OCI-LY3 (cell line): ENCODE data around the gene WWOX.

ENCODE experiments used
- H2AFZ ChIP-seq: fragments of 200-600, 300-600 bp; shearing (Covaris generic); 2 replicates; pipeline ENCODE4 v1.6.0; 2014; ENCODE audit warnings: antibody characterized with exemption, low read depth, low read length
- H3K27ac ChIP-seq: fragments of 200-600, 300-600 bp; sonication (generic); 2 replicates; pipeline ENCODE4 v1.5.1; 2014; ENCODE audit warnings: mild to moderate bottlenecking, low read length, moderate library complexity, mixed read lengths
- H3K27me3 ChIP-seq: fragments of 200-600, 300-600 bp; sonication (generic); 2 replicates; pipeline ENCODE4 v1.6.1; 2014; ENCODE audit warnings: low read depth, low read length, mixed read lengths
- H3K36me3 ChIP-seq: fragments of 200-600, 300-600 bp; sonication (generic); replicated peaks from 2 replicates; pipeline ENCODE3; 2014; ENCODE audit warnings: low read depth, low read length, mixed read lengths
- H3K4me1 ChIP-seq: fragments of 300-600, 200-600 bp; sonication (generic); 2 replicates; pipeline ENCODE4 v1.6.1; 2014; ENCODE audit warnings: low read length, mixed read lengths
- H3K4me2 ChIP-seq: fragments of 200-600, 300-600 bp; sonication (generic); 2 replicates; pipeline ENCODE4 v1.6.1; 2014; ENCODE audit warnings: low read length, mixed read lengths
- H3K4me3 ChIP-seq: fragments of 300-600, 200-600 bp; sonication (generic); 2 replicates; pipeline ENCODE4 v1.5.1; 2014; ENCODE audit warnings: antibody characterized with exemption, mild to moderate bottlenecking, low read length, moderate library complexity
- H3K79me2 ChIP-seq: fragments of 300-600, 200-600 bp; shearing (Covaris generic); 2 replicates; pipeline ENCODE4 v1.6.1; 2014; ENCODE audit warnings: mild to moderate bottlenecking, low read length, mixed read lengths
- H3K9ac ChIP-seq: fragments of 300-600, 200-600 bp; shearing (Covaris generic); 2 replicates; pipeline ENCODE4 v1.6.0; 2014; ENCODE audit warnings: mild to moderate bottlenecking, low read length, moderate library complexity
- H3K9me3 ChIP-seq: fragments of 200-600, 300-600 bp; shearing (Covaris generic); 2 replicates; pipeline ENCODE4 v1.6.1; 2014; ENCODE audit warnings: low read length, mixed read lengths; ENCODE audit not compliant: insufficient read depth
- H4K20me1 ChIP-seq: fragments of 200-600, 300-600 bp; sonication (generic); 2 replicates; pipeline ENCODE4 v1.6.1; 2016; ENCODE audit warnings: low read length, mixed read lengths; ENCODE audit not compliant: insufficient read depth
- EZH2phosphoT487 ChIP-seq: fragments of 200-600 bp; shearing (Covaris generic); IDR thresholded peaks from 2 replicates; pipeline ENCODE4 v1.6.1; 2018; ENCODE audit warnings: antibody characterized with exemption, mixed run types, low read depth
- TF ChIP-seq, protein P1 (sequence below): fragments of 200-600, 300-600 bp; sonication (generic); IDR thresholded peaks from 2 replicates; pipeline ENCODE4 v1.5.1; 2014; ENCODE audit warnings: antibody characterized with exemption, low read length, low read depth

WWOX gene

DNA sequence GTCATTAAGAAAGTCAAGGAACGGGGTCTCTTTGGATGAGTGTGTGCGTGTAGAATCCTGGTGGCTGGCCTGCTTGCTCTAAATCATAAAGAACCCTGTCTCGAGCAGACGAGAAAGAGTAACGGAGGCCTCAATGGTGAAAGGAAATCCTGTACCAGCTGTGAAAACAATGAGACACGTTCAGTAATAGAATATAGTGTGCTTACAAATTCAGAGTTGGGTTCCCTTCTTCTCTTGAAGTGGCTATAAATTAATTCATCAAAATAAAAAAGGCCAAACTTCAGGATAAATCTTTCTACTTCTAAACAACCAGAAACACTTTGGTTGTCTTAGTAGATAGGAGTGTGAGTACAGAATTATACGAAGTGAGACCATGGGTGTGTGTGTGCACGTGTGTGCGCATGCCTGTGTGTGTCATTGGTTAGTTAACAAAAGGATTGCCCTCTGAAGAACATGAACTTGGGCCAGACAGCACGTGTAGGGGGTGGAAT is 48.5 kb downstream of the WWOX start:
- H3K4me3 ChIP-seq = no peak overlapping the region
- no peak overlapping the region for H3K4me2 ChIP-seq
- H2AFZ ChIP-seq = no peak overlapping the region
- no peaks in the 10 kb centered on the region for H3K4me1 ChIP-seq
- TF ChIP-seq, protein P1, sequence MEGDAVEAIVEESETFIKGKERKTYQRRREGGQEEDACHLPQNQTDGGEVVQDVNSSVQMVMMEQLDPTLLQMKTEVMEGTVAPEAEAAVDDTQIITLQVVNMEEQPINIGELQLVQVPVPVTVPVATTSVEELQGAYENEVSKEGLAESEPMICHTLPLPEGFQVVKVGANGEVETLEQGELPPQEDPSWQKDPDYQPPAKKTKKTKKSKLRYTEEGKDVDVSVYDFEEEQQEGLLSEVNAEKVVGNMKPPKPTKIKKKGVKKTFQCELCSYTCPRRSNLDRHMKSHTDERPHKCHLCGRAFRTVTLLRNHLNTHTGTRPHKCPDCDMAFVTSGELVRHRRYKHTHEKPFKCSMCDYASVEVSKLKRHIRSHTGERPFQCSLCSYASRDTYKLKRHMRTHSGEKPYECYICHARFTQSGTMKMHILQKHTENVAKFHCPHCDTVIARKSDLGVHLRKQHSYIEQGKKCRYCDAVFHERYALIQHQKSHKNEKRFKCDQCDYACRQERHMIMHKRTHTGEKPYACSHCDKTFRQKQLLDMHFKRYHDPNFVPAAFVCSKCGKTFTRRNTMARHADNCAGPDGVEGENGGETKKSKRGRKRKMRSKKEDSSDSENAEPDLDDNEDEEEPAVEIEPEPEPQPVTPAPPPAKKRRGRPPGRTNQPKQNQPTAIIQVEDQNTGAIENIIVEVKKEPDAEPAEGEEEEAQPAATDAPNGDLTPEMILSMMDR = no peak
- TF ChIP-seq EZH2phosphoT487 = no peak
- H3K9me3 ChIP-seq = no peaks in the 10 kb centered on the region
- no peaks in the 10 kb centered on the region for H4K20me1 ChIP-seq
- no peaks in the 10 kb centered on the region for H3K27me3 ChIP-seq
- no peak overlapping the region for H3K27ac ChIP-seq
- no peaks in the 10 kb centered on the region for H3K79me2 ChIP-seq
- H3K36me3 ChIP-seq = no peaks in the 10 kb centered on the region
- H3K9ac ChIP-seq = no peak overlapping the region

DNA sequence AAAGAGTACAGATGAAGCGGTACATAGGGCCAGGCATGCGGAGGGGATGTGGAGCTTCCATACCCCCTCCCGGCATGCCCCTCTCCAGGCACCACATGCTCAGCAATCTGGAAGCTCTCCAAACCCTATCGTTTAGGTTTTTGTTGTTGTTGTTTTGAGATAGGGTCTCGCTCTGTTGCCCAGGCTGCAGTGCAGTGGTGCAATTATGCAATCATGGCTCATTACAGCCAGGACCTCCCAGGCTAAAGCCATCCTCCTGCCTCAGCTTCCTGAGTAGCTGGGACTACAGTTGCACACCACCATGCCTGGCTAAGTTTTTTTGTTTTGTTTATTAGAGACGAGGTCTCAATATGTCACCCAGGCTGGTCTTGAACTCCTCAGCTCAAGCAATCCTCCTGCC is 50.8 kb downstream of the WWOX start:
- H2AFZ ChIP-seq = no peak overlapping the region
- no peak overlapping the region for H3K9ac ChIP-seq
- no peaks in the 10 kb centered on the region for H3K36me3 ChIP-seq
- no peaks in the 10 kb centered on the region for H4K20me1 ChIP-seq
- no peaks in the 10 kb centered on the region for H3K9me3 ChIP-seq
- no peaks in the 10 kb centered on the region for H3K4me1 ChIP-seq
- TF ChIP-seq EZH2phosphoT487 = no peak
- TF ChIP-seq, protein P1 = no peak
- no peak overlapping the region for H3K4me2 ChIP-seq
- H3K4me3 ChIP-seq = no peak overlapping the region
- no peaks in the 10 kb centered on the region for H3K27me3 ChIP-seq
- no peak overlapping the region for H3K27ac ChIP-seq
- H3K79me2 ChIP-seq = no peaks in the 10 kb centered on the region

DNA sequence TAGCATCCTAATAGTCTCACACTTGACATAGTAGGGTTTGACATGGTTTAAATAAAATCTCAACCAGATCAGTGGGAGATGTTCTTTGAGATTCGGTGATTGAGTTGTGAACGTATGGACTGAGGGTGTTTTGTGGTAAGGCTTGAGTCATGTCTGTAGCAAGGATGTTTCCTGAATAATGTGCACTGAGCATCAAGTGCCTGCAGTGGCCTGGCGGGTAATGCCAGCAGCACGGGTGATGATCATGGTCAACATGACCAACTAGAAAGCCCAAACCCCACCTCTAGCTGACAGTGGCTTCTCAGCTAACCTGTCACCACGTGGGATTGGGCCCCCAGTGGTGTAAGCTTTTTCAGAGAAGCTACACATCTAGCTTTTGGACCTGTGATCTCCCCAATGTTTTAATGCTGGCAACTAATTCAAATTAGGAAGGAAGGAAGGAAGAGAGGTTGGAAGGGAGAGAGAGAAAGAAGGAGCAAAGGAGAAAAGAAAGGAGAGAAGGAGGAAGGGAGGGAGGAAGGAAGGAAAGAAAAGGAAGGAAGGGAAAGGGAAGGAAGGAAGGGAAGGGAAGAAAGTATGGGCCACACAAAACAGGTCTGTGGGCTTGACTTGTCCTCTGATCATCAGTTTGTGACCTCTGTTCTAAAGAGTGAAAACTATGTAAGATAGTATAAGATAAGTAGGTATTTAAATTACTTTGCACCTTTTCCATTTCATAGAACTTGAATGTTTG is 55.4 kb downstream of the WWOX start:
- Histone ChIP-seq H3K4me3 (no peak overlapping the region), H3K36me3 (no peaks in the 10 kb centered on the region), H3K4me2 (no peak overlapping the region), H3K27ac (no peak overlapping the region), H2AFZ (no peak overlapping the region), H3K79me2 (no peaks in the 10 kb centered on the region), H4K20me1 (no peaks in the 10 kb centered on the region), H3K9ac (no peak overlapping the region), H3K4me1 (no peaks in the 10 kb centered on the region), H3K9me3 (no peaks in the 10 kb centered on the region), H3K27me3 (no peaks in the 10 kb centered on the region)
- TF ChIP-seq EZH2phosphoT487 = no peak
- TF ChIP-seq, protein P1 = no peak

DNA sequence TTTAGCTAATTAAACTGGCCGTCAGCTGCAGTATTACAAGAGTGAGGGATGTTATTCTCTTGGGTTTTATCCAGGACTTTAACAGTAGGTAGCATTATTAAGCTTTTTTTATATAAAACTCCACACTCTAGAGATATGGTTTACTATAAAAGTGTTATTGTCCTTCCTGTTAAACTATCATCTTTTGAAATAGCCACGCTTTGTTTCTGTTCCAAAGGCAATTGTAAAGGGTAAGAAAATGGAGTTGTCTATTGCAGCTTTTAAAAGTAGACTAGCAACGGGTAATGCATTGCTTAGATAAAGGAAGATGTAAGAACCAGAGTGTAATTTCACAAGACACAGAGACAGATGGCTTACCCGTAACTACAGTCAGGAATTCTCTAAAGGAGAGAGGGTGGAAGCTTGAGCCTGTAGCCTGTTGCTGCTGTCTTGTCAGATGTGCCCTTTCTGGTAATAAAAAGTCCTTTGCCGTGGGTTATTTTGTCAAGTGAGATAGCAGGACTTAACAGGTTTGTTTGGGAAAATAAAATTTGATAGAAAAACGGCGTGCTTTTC is 56.4 kb downstream of the WWOX start:
- no peaks in the 10 kb centered on the region for H4K20me1 ChIP-seq
- no peak for TF ChIP-seq EZH2phosphoT487
- TF ChIP-seq, protein P1 = no peak
- H3K4me2 ChIP-seq = no peak overlapping the region
- H3K27me3 ChIP-seq = no peaks in the 10 kb centered on the region
- no peak overlapping the region for H3K4me3 ChIP-seq
- H3K79me2 ChIP-seq = no peaks in the 10 kb centered on the region
- H3K4me1 ChIP-seq = no peaks in the 10 kb centered on the region
- no peaks in the 10 kb centered on the region for H3K9me3 ChIP-seq
- no peak overlapping the region for H3K27ac ChIP-seq
- H2AFZ ChIP-seq = no peak overlapping the region
- no peaks in the 10 kb centered on the region for H3K36me3 ChIP-seq
- H3K9ac ChIP-seq = no peak overlapping the region
